SK-N-SH treated with all-trans-retinoic acid at 6 μM for 48 hours (cell line): ENCODE measurements around the gene CDKL5.

Experiments used
- ATAC-seq: fragments of 200-7000 bp; cut with Tn5 transposase; 3 replicates; pipeline ENCODE4 v1.9.1; 2020; ENCODE audit warnings: mild to moderate bottlenecking, moderate library complexity
- ARNTL ChIP-seq: fragments of 450-650 bp; formaldehyde crosslinking; IDR thresholded peaks from 2 replicates; pipeline ENCODE4 v1.5.0; 2020; ENCODE audit warnings: low read depth, mild to moderate bottlenecking, moderate library complexity, borderline replicate concordance
- BACH2 ChIP-seq: fragments of 250-450 bp; sonication (Bioruptor Pico); IDR thresholded peaks from 2 replicates; pipeline ENCODE4 v1.9.0; 2021; ENCODE audit warnings: mild to moderate bottlenecking, borderline replicate concordance
- CREB5 ChIP-seq: fragments of 250-450 bp; sonication (Bioruptor Pico); IDR thresholded peaks from 2 replicates; pipeline ENCODE4 v1.5.1; 2020; ENCODE audit warnings: low read depth, mild to moderate bottlenecking, moderate library complexity
- CSDC2 ChIP-seq: fragments of 250-450 bp; sonication (Bioruptor Pico); IDR thresholded peaks from 2 replicates; pipeline ENCODE4 v1.5.0; 2020; ENCODE audit warnings: mild to moderate bottlenecking, moderate library complexity
- CSRNP3 ChIP-seq: fragments of 250-450 bp; sonication (Bioruptor Pico); IDR thresholded peaks from 2 replicates; pipeline ENCODE4 v1.5.1; 2021; ENCODE audit warnings: mild to moderate bottlenecking, moderate library complexity
- ESRRG ChIP-seq: fragments of 250-450 bp; sonication (Bioruptor Pico); IDR thresholded peaks from 2 replicates; pipeline ENCODE4 v1.6.1; 2021; ENCODE audit warnings: mild to moderate bottlenecking
- GLIS3 ChIP-seq: fragments of 250-450 bp; sonication (Bioruptor Pico); IDR thresholded peaks from 2 replicates; pipeline ENCODE4 v1.5.0; 2020; ENCODE audit warnings: mild to moderate bottlenecking, moderate library complexity
- ISL1 ChIP-seq: fragments of 250-450 bp; sonication (Bioruptor Pico); IDR thresholded peaks from 2 replicates; pipeline ENCODE4 v2.1.2; 2022; ENCODE audit warnings: mild to moderate bottlenecking, moderate library complexity
- OSR1 ChIP-seq: fragments of 250-450 bp; sonication (Bioruptor Pico); IDR thresholded peaks from 2 replicates; pipeline ENCODE4 v1.8.0; 2022; ENCODE audit warnings: moderate library complexity, mild to moderate bottlenecking, inconsistent platforms
- POU6F1 ChIP-seq: fragments of 250-450 bp; sonication (Bioruptor Pico); IDR thresholded peaks from 2 replicates; pipeline ENCODE4 v1.8.0; 2021; ENCODE audit warnings: low read depth, mild to moderate bottlenecking, moderate library complexity, borderline replicate concordance
- RARB ChIP-seq: fragments of 250-450 bp; sonication (Bioruptor Pico); IDR thresholded peaks from 2 replicates; pipeline ENCODE4 v1.8.0; 2021; ENCODE audit warnings: mild to moderate bottlenecking, moderate library complexity
- SNAI2 ChIP-seq: fragments of 250-450 bp; sonication (Bioruptor Pico); IDR thresholded peaks from 2 replicates; pipeline ENCODE4 v1.5.0; 2020; ENCODE audit warnings: mild to moderate bottlenecking, moderate library complexity
- TCF4 ChIP-seq: fragments of 250-450 bp; sonication (Bioruptor Pico); IDR thresholded peaks from 2 replicates; pipeline ENCODE4 v1.8.0; 2021; ENCODE audit warnings: mild to moderate bottlenecking, moderate library complexity, borderline replicate concordance
- TOX ChIP-seq: fragments of 250-450 bp; sonication (Bioruptor Pico); IDR thresholded peaks from 2 replicates; pipeline ENCODE4 v1.8.0; 2021; ENCODE audit warnings: mild to moderate bottlenecking, moderate library complexity, borderline replicate concordance
- TSHZ2 ChIP-seq: fragments of 250-450 bp; sonication (Bioruptor Pico); IDR thresholded peaks from 2 replicates; pipeline ENCODE4 v1.5.0; 2020; ENCODE audit warnings: mild to moderate bottlenecking, moderate library complexity
- ZC3H10 ChIP-seq: fragments of 250-450 bp; sonication (Bioruptor Pico); IDR thresholded peaks from 2 replicates; pipeline ENCODE4 v1.5.1; 2021; ENCODE audit warnings: mild to moderate bottlenecking, moderate library complexity
- ZFP3 ChIP-seq: fragments of 250-450 bp; sonication (Bioruptor Pico); IDR thresholded peaks from 2 replicates; pipeline ENCODE4 v1.5.0; 2020; ENCODE audit warnings: mild to moderate bottlenecking, moderate library complexity
- ZFP30 ChIP-seq: fragments of 450-650 bp; formaldehyde crosslinking; IDR thresholded peaks from 2 replicates; pipeline ENCODE4 v1.5.0; 2022; ENCODE audit warnings: mild to moderate bottlenecking, moderate library complexity
- ZNF565 ChIP-seq: fragments of 450-650 bp; formaldehyde crosslinking; conservative IDR thresholded peaks from 2 replicates; pipeline ENCODE4 v1.5.0; 2020; ENCODE audit warnings: low read depth, mild to moderate bottlenecking, moderate library complexity
- ZNF8 ChIP-seq: fragments of 450-650 bp; formaldehyde crosslinking; IDR thresholded peaks from 2 replicates; pipeline ENCODE4 v1.5.0; 2020; ENCODE audit warnings: mild to moderate bottlenecking, moderate library complexity
- TF ChIP-seq, protein P1 (sequence below): fragments of 250-450 bp; sonication (Bioruptor Pico); IDR thresholded peaks from 2 replicates; pipeline ENCODE4 v1.8.0; 2020; ENCODE audit warnings: mild to moderate bottlenecking, moderate library complexity, borderline replicate concordance

The CDKL5 gene

DNA sequence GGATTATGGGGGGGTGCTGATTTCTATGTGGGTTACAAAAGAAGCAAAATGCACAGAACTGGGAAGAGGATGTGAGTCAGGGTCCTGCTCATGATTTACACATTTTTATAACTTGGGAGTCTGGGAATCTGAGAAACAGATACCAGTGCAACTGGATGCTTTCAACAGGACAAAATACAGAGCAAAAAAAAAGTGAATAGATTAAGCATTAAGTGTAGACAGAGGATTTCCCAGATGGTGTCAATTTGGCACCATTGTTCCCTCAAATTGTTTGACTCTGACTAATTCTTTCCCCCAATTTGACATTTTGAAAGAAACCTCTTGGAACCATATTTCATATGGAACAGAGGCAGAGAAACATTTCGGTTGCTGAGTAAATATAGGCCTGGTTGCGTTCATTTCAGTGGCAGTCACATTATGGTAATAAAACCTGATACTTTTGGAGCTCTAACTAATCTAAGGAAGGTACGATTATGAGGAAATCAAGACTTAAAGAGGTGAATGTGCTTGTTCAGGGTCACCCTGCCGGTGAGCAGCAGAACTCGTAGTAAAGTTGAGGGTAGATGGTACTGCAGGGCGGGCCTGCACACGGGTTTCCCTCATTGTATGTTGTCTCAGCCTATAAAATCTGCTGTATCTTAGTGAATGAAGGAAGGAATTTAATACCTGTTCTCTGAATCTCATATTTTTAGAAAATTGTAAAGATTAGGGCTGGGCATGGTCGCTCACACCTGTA is 18.7 kb upstream of the CDKL5 start:
- peak; percentile 60 for ATAC-seq
- TF ChIP-seq TCF4 (no peak), OSR1 (CRISPR knock-in tag) (no peak), ZFP3 (CRISPR knock-in tag) (no peak), GLIS3 (no peak), ZC3H10 (CRISPR knock-in tag) (no peak), CSDC2 (CRISPR knock-in tag) (no peak), BACH2 (CRISPR knock-in tag) (no peak), ZNF8 (CRISPR knock-in tag) (no peak), ESRRG (no peak), TOX (CRISPR knock-in tag) (no peak), CSRNP3 (CRISPR knock-in tag) (no peak), RARB (CRISPR knock-in tag) (no peak), TSHZ2 (CRISPR knock-in tag) (no peak), ZFP30 (CRISPR knock-in tag) (no peak), CREB5 (no peak), ISL1 (no peak)
- TF ChIP-seq, all 23 proteins: peak for 0

- ATAC-seq, result peak; percentile 84
- TF ChIP-seq CREB5, result no peak
- TF ChIP-seq, protein P1, sequence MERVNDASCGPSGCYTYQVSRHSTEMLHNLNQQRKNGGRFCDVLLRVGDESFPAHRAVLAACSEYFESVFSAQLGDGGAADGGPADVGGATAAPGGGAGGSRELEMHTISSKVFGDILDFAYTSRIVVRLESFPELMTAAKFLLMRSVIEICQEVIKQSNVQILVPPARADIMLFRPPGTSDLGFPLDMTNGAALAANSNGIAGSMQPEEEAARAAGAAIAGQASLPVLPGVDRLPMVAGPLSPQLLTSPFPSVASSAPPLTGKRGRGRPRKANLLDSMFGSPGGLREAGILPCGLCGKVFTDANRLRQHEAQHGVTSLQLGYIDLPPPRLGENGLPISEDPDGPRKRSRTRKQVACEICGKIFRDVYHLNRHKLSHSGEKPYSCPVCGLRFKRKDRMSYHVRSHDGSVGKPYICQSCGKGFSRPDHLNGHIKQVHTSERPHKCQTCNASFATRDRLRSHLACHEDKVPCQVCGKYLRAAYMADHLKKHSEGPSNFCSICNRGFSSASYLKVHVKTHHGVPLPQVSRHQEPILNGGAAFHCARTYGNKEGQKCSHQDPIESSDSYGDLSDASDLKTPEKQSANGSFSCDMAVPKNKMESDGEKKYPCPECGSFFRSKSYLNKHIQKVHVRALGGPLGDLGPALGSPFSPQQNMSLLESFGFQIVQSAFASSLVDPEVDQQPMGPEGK (CRISPR knock-in tag), result no peak
- no peak for TF ChIP-seq ARNTL (CRISPR knock-in tag)
- TF ChIP-seq CSRNP3 (CRISPR knock-in tag), result no peak
- no peak for TF ChIP-seq ZNF565 (CRISPR knock-in tag)
- no peak for TF ChIP-seq RARB (CRISPR knock-in tag)
- no peak for TF ChIP-seq SNAI2 (CRISPR knock-in tag)
- TF ChIP-seq ESRRG, result no peak
- no peak for TF ChIP-seq POU6F1 (CRISPR knock-in tag)
- TF ChIP-seq TOX (CRISPR knock-in tag), result no peak
- TF ChIP-seq BACH2 (CRISPR knock-in tag), result no peak
- TF ChIP-seq OSR1 (CRISPR knock-in tag), result no peak
These were observed 15.4 kb upstream of the CDKL5 start for GRCh38 chrX:18410038-18410437.
